ENCODE data around the gene CRLF1. TPM values are rescaled to one million over a fixed set of nuclear protein-coding genes. Genes with fewer than 3 reads are reported as not detected.
A peak's percentile ranks its signal among the peaks of the same experiment; 100 is the strongest.

The CRLF1 gene
- total and polyA plus RNA-seq, 2 donors (not counting 1 experiment from before 2014, with no cell fraction given), result not detected

- Histone ChIP-seq H3K27me3 (replicated peaks in 1 of 4; ENCODE audit: control extremely low read depth in 1 of 4, control insufficient read depth in 3 of 4, insufficient read depth in 4 of 4, low read length in 3 of 4) (peaks cover 0 to 29% (median 8%) of the 10 kb centered on the region in 4 experiments), H4K20me1 (ENCODE audit: control insufficient read depth, insufficient read depth, low read length, poor library complexity, severe bottlenecking) (peaks cover 10% of the 10 kb centered on the region), H3K36me3 (replicated peaks in 1 of 2; ENCODE audit: control extremely low read depth in 1 of 2, control insufficient read depth in 1 of 2, extremely low read depth in 1 of 2, insufficient read depth in 2 of 2, low read length in 1 of 2) (peaks cover 0 to 6% of the 10 kb centered on the region in 2 experiments), H3K9me3 (ENCODE audit: control extremely low read depth in 1 of 3, control insufficient read depth in 2 of 3, insufficient read depth in 1 of 3, low read length in 2 of 3) (no peaks in the 10 kb centered on the region), H3K4me2 (replicated peaks; ENCODE audit: low read depth, low read length, poor library complexity, severe bottlenecking) (peak overlapping the region; percentile 100), H2AFZ (ENCODE audit: insufficient read depth, low read depth, low read length, poor library complexity, severe bottlenecking) (peak overlapping the region; percentile 81), H3K9ac (ENCODE audit: low read length) (peak overlapping the region; percentile 65), H3K4me1 (ENCODE audit: control insufficient read depth in 2 of 2, insufficient read depth in 2 of 2, low read length in 2 of 2) (peaks cover 21 to 39% of the 10 kb centered on the region in 2 donors), H3K4me3 (ENCODE audit: control extremely low read depth in 1 of 5, extremely low read depth in 1 of 5, insufficient read depth in 1 of 5, low read depth in 2 of 5, low read length in 4 of 5) (peak overlapping the region in 4 of 5 experiments; percentile 42 to 69 (median 48)), H3K79me2 (ENCODE audit: control insufficient read depth, insufficient read depth, low read length) (no peaks in the 10 kb centered on the region), H3K27ac (ENCODE audit: low read length in 2 of 2) (no peak overlapping the region)
- H3K4me1 Mint-ChIP-seq, result peaks cover 25% of the 10 kb centered on the region
- no peaks in the 10 kb centered on the region for H3K9me3 Mint-ChIP-seq (ENCODE audit: insufficient read depth)
- ChIA-PET POLR2A (interaction anchor here (0.6 to 1.0 kb wide), 5 partner anchors 9 to 1040 kb away, joined by 3 to 9 read pairs (median 3); no protein-coding TSS in a partner anchor), CTCF (interaction anchor here (0.6 to 6.3 kb wide), 24 partner anchors 9 to 579 kb away, joined by 3 to 47 read pairs (median 4); partner anchors contain the start of genes COPE, DDX49, TMEM59L and UBA52)
- TF ChIP-seq CTCF (IDR thresholded peaks at IDR 0.05) (peak; percentile 84), EZH2 (IDR thresholded peaks at IDR 0.05; ENCODE audit: borderline replicate concordance, insufficient read depth, low read depth, low read length, poor library complexity, severe bottlenecking) (no peak)
- WGBS (ENCODE audit: insufficient coverage), result under 1% methylated on average over 44 of the region's 54 CpGs
- DNase-seq (peak; percentile 86), ATAC-seq (ENCODE audit: low read depth) (peak; percentile 86)
- intact Hi-C loops (cut with micrococcal nuclease), result loop anchor here (1.0 to 2.0 kb wide), 3 partner anchors 72 to 347 kb away; partner anchors contain the start of genes ELL and HOMER3
- peak overlapping the region; percentile 59 for H3K27ac Mint-ChIP-seq
- peaks cover 7% of the 10 kb centered on the region for H3K27me3 Mint-ChIP-seq
- peak overlapping the region; percentile 79 for H3K4me3 Mint-ChIP-seq
Measured at GRCh38 chr19:18594096-18594823, 12.3 kb downstream of the CRLF1 start.

All from B cell (primary cell).